B cell (primary cell): Measurements from ENCODE around the gene MESP2. TPM values are rescaled to one million over a fixed set of nuclear protein-coding genes. Genes with fewer than 3 reads are reported as not detected.

Experiments
- ATAC-seq: fragments of 200-7000 bp; cut with Tn5 transposase; one replicate; pipeline ENCODE4 v1.10.0; 2021; ENCODE audit warnings: low read depth, mild to moderate bottlenecking, moderate number of reproducible peaks, moderate library complexity
- CTCF ChIA-PET: fragments of 350-600 bp; sonication (Branson Sonifier 250); formaldehyde crosslinking; loops from one replicate; lab custom pipeline; 2021; ENCODE audit warnings: antibody characterized with exemption, inconsistent platforms; lab: Charles Lee
- POLR2A ChIA-PET: fragments of 350-600 bp; sonication (Branson Sonifier 250); formaldehyde crosslinking; loops from one replicate; lab custom pipeline; 2021; ENCODE audit warnings: antibody characterized with exemption; lab: Charles Lee
- DNase-seq: peaks from one replicate; pipeline ENCODE4 v3.0.0; 2013
- H2AFZ ChIP-seq: 2 replicates; pipeline ENCODE4 v1.6.1; 2012; ENCODE audit warnings: mild to moderate bottlenecking, low read depth, low read length; ENCODE audit not compliant: insufficient read depth, poor library complexity, severe bottlenecking
- H3K27ac ChIP-seq, 2 donors: 1 replicate in 1 of 2; 2 replicates in 1 of 2; pipeline ENCODE4 v1.5.1; 2012 to 2013; ENCODE audit warnings: low read length in 2 of 2, mild to moderate bottlenecking in 2 of 2, moderate library complexity in 1 of 2
- H3K27me3 ChIP-seq, 4 experiments: fragments of 200-600 bp in 1 of 4; sonication (generic) in 1 of 4; replicated peaks in 1 of 4; 1 replicate in 2 of 4; 2 replicates in 2 of 4; pipeline versions ENCODE4 v1.6.1 to v1.7.0; 2013 to 2016; ENCODE audit warnings: low read length in 3 of 4, mild to moderate bottlenecking in 2 of 4, mixed read lengths in 1 of 4, moderate library complexity in 1 of 4; ENCODE audit not compliant: insufficient read depth in 4 of 4, control insufficient read depth in 3 of 4; ENCODE audit errors: control extremely low read depth in 1 of 4
- H3K36me3 ChIP-seq, 2 experiments: replicated peaks in 1 of 2; 1 replicate in 1 of 2; 2 replicates in 1 of 2; pipeline versions ENCODE4 v1.6.1 to v1.7.1; 2013; ENCODE audit warnings: low read length in 1 of 2; ENCODE audit not compliant: insufficient read depth in 2 of 2, control insufficient read depth in 1 of 2; ENCODE audit errors: control extremely low read depth in 1 of 2, extremely low read depth in 1 of 2
- H3K4me1 ChIP-seq, 2 donors: fragments of 200-600 bp in 1 of 2; sonication (generic) in 1 of 2; 1 replicate in 1 of 2; 2 replicates in 1 of 2; pipeline versions ENCODE4 v1.5.1 to v1.6.1; 2013 to 2017; ENCODE audit warnings: low read length in 2 of 2; ENCODE audit not compliant: control insufficient read depth in 2 of 2, insufficient read depth in 2 of 2
- H3K4me2 ChIP-seq: replicated peaks from 2 replicates; pipeline ENCODE3; 2012; ENCODE audit warnings: mild to moderate bottlenecking, low read depth, low read length; ENCODE audit not compliant: poor library complexity, severe bottlenecking
- H3K4me3 ChIP-seq, 5 experiments: fragments of 200-600 bp in 1 of 5; sonication (generic) in 1 of 5; 1 replicate in 3 of 5; 2 replicates in 2 of 5; pipeline versions ENCODE4 v1.5.1 to v1.7.0; 2011 to 2016; ENCODE audit warnings: low read length in 4 of 5, mild to moderate bottlenecking in 4 of 5, low read depth in 2 of 5, control low read depth in 1 of 5, moderate library complexity in 1 of 5; ENCODE audit not compliant: insufficient read depth in 1 of 5; ENCODE audit errors: control extremely low read depth in 1 of 5, extremely low read depth in 1 of 5
- H3K79me2 ChIP-seq: fragments of 200-600 bp; sonication (generic); one replicate; pipeline ENCODE4 v1.6.0; 2016; ENCODE audit warnings: low read length; ENCODE audit not compliant: control insufficient read depth, insufficient read depth
- H3K9ac ChIP-seq: fragments of 200-600 bp; sonication (generic); 2 replicates; pipeline ENCODE4 v1.6.1; 2017; ENCODE audit warnings: mild to moderate bottlenecking, low read length, moderate library complexity
- H3K9me3 ChIP-seq, 3 donors: one replicate each; pipeline versions ENCODE4 v1.6.1 to v1.7.1; 2013; ENCODE audit warnings: low read length in 2 of 3; ENCODE audit not compliant: control insufficient read depth in 2 of 3, insufficient read depth in 1 of 3; ENCODE audit errors: control extremely low read depth in 1 of 3
- H4K20me1 ChIP-seq: 2 replicates; pipeline ENCODE4 v1.6.0; 2012; ENCODE audit warnings: mild to moderate bottlenecking, low read length; ENCODE audit not compliant: insufficient read depth, control insufficient read depth, poor library complexity, severe bottlenecking
- H3K27ac Mint-ChIP-seq: one replicate; pipeline ENCODE4 v1.8.0; 2021; ENCODE audit warnings: mixed read lengths
- H3K27me3 Mint-ChIP-seq: one replicate; pipeline ENCODE4 v1.8.0; 2021; ENCODE audit warnings: mixed read lengths
- H3K4me1 Mint-ChIP-seq: one replicate; pipeline ENCODE4 v1.8.0; 2021; ENCODE audit warnings: mixed read lengths
- H3K4me3 Mint-ChIP-seq: one replicate; pipeline ENCODE4 v1.8.0; 2021; ENCODE audit warnings: mixed read lengths
- H3K9me3 Mint-ChIP-seq: one replicate; pipeline ENCODE4 v1.8.0; 2022; ENCODE audit warnings: mixed read lengths; ENCODE audit not compliant: insufficient read depth
- EZH2 ChIP-seq: IDR thresholded peaks from 2 replicates; pipeline ENCODE4 v1.6.1; 2012; ENCODE audit warnings: borderline replicate concordance, low read depth, mild to moderate bottlenecking, moderate library complexity, low read length; ENCODE audit not compliant: insufficient read depth, poor library complexity, severe bottlenecking
- WGBS: methylation state at CpG from one replicate; pipeline ENCODE4 v1.1.5; 2013; ENCODE audit warnings: missing lambda C conversion rate; ENCODE audit not compliant: insufficient coverage; 5-methylcytosine and 5-hydroxymethylcytosine counted together
- intact Hi-C: fragments of 100-400 bp; cut with micrococcal nuclease; formaldehyde crosslinking; loops from one replicate; pipeline ENCODE4 v1.10.0; 2022
- polyA plus RNA-seq: library from polyadenylated mRNA; depleted of rRNA; stranded (reverse); fragments of >200 nt; gene quantifications from 2 replicates; pipeline ENCODE4 v1.2.3, GENCODE V29; 2012
- total RNA-seq, 2 donors: library from RNA; stranded (reverse); fragments of 120-200 nt in 1 of 2; gene quantifications; 1 replicate in 1 of 2; 2 replicates in 1 of 2; pipeline versions ENCODE4 v1.2.3 to v1.2.4, GENCODE V29; 2013 to 2022
- TF ChIP-seq, protein P1 (sequence below): fragments of 200-600 bp; IDR thresholded peaks from one replicate; pipeline ENCODE4 v1.8.0; 2022; ENCODE audit warnings: antibody characterized with exemption, mild to moderate bottlenecking

The MESP2 gene
- total and polyA plus RNA-seq, 2 donors (not counting 1 experiment from before 2014, with no cell fraction given): not detected

DNA sequence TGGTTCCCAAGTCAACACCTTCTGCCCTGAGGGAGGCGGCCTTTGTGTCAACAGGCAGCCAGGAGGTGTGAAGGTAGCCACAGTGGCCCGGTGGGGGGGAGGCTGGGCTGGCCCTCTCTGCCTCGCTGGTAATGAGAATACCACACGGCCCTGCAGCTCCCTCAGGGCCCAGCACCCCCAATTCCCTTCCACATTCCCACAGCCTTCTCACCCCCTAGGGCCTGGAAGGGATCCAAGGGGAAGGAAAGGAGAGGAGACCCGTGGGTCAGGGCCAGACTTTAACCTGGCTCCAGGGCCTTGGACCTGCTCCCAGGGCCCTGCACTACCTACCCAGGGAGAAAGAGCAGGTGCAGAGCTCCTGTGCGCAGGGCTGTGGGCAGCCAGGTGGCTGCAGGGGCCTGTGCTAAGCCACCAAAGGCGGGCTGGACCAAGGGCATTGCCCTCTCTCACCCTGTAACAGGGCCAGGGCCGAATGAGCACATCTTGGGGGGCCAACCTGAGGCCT is 8.7 kb upstream of the MESP2 start:
- Histone ChIP-seq H3K27me3 (no peaks in the 10 kb centered on the region), H4K20me1 (no peaks in the 10 kb centered on the region), H3K36me3 (no peaks in the 10 kb centered on the region), H3K4me2 (no peak overlapping the region), H3K4me1 (no peaks in the 10 kb centered on the region), H2AFZ (no peak overlapping the region), H3K9ac (no peak overlapping the region), H3K9me3 (no peaks in the 10 kb centered on the region), H3K79me2 (no peaks in the 10 kb centered on the region), H3K4me3 (no peak overlapping the region), H3K27ac (no peak overlapping the region)
- Mint-ChIP-seq H3K4me1 (no peaks in the 10 kb centered on the region), H3K4me3 (no peak overlapping the region), H3K27me3 (no peaks in the 10 kb centered on the region), H3K9me3 (no peaks in the 10 kb centered on the region), H3K27ac (no peak overlapping the region)
- CTCF ChIA-PET: interaction anchor here (1.0 to 2.4 kb wide), 4 partner anchors 7 to 304 kb away, joined by 3 to 7 read pairs (median 3); no protein-coding TSS in a partner anchor
- DNase-seq (no peak), ATAC-seq (no peak)
- 88% methylated on average over 4 of the region's 8 CpGs for WGBS
- intact Hi-C loops: loop anchor here (10.0 kb wide), 1 partner anchor 67 kb away; no protein-coding TSS in a partner anchor
- POLR2A ChIA-PET: no interaction called here
- TF ChIP-seq EZH2: no peak
- TF ChIP-seq, protein P1, sequence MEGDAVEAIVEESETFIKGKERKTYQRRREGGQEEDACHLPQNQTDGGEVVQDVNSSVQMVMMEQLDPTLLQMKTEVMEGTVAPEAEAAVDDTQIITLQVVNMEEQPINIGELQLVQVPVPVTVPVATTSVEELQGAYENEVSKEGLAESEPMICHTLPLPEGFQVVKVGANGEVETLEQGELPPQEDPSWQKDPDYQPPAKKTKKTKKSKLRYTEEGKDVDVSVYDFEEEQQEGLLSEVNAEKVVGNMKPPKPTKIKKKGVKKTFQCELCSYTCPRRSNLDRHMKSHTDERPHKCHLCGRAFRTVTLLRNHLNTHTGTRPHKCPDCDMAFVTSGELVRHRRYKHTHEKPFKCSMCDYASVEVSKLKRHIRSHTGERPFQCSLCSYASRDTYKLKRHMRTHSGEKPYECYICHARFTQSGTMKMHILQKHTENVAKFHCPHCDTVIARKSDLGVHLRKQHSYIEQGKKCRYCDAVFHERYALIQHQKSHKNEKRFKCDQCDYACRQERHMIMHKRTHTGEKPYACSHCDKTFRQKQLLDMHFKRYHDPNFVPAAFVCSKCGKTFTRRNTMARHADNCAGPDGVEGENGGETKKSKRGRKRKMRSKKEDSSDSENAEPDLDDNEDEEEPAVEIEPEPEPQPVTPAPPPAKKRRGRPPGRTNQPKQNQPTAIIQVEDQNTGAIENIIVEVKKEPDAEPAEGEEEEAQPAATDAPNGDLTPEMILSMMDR: no peak

DNA sequence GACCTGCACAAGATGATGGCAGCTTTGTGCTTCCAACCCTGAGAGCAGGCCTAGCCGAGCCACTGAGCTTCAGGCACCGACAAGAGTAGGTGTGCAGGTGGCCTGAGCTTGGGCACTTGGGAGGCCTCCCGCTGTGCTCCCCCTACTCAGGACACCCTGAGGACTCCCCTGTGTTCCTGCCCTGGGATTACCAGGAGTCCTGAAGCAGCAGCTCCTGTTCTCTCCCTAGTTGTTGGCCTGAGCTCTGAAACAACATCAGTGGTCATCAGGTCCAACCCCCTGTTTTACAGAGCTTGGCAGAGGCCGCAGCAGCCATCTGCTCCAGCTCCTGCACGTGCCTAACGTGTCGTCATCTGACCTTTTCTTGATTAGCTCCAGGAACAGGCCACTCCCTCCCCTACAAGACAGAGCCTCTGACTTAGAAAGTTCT is 8.0 kb upstream of the MESP2 start:
- Histone ChIP-seq H3K4me3 (no peak overlapping the region), H3K4me1 (no peaks in the 10 kb centered on the region), H3K4me2 (no peak overlapping the region), H3K79me2 (no peaks in the 10 kb centered on the region), H3K9ac (no peak overlapping the region), H3K9me3 (no peaks in the 10 kb centered on the region), H3K27me3 (no peaks in the 10 kb centered on the region), H3K36me3 (no peaks in the 10 kb centered on the region), H3K27ac (no peak overlapping the region), H4K20me1 (no peaks in the 10 kb centered on the region), H2AFZ (no peak overlapping the region)
- intact Hi-C loops: loop anchor here (10.0 kb wide), 1 partner anchor 67 kb away; no protein-coding TSS in a partner anchor
- H3K27me3 Mint-ChIP-seq: no peaks in the 10 kb centered on the region
- no peaks in the 10 kb centered on the region for H3K4me1 Mint-ChIP-seq
- WGBS: 89% methylated on average over 7 of the region's 7 CpGs
- H3K9me3 Mint-ChIP-seq: no peaks in the 10 kb centered on the region
- no peak overlapping the region for H3K4me3 Mint-ChIP-seq
- ATAC-seq: no peak
- TF ChIP-seq, protein P1: no peak
- TF ChIP-seq EZH2: no peak
- CTCF ChIA-PET: interaction anchor here (1.0 to 2.4 kb wide), 4 partner anchors 8 to 303 kb away, joined by 3 to 7 read pairs (median 3); no protein-coding TSS in a partner anchor
- DNase-seq: no peak
- H3K27ac Mint-ChIP-seq: no peak overlapping the region
- POLR2A ChIA-PET: no interaction called here
